Endothelial cell (in vitro differentiated cells): ENCODE measurements around the gene STK4. TPM values are rescaled to one million over a fixed set of nuclear protein-coding genes. Genes with fewer than 3 reads are reported as not detected.

Source experiments
- DNase-seq: peaks from one replicate; pipeline ENCODE4 v3.0.0; 2021; ENCODE audit warnings: low spot score
- H3K27ac Mint-ChIP-seq: one replicate; pipeline ENCODE4 v1.8.0; 2021; ENCODE audit warnings: mixed read lengths, inconsistent platforms; ENCODE audit not compliant: unreplicated experiment
- H3K27me3 Mint-ChIP-seq: one replicate; pipeline ENCODE4 v1.8.0; 2021; ENCODE audit warnings: mild to moderate bottlenecking, moderate library complexity, mixed read lengths, inconsistent platforms; ENCODE audit not compliant: unreplicated experiment
- H3K36me3 Mint-ChIP-seq: one replicate; pipeline ENCODE4 v1.8.0; 2021; ENCODE audit warnings: mild to moderate bottlenecking, low read depth, mixed read lengths, inconsistent platforms; ENCODE audit not compliant: unreplicated experiment
- H3K4me1 Mint-ChIP-seq: one replicate; pipeline ENCODE4 v1.8.0; 2021; ENCODE audit warnings: mild to moderate bottlenecking, mixed read lengths, inconsistent platforms; ENCODE audit not compliant: unreplicated experiment
- H3K4me3 Mint-ChIP-seq: one replicate; pipeline ENCODE4 v1.8.0; 2021; ENCODE audit warnings: mild to moderate bottlenecking, mixed read lengths, inconsistent platforms; ENCODE audit not compliant: unreplicated experiment
- H3K9me3 Mint-ChIP-seq: one replicate; pipeline ENCODE4 v1.8.0; 2021; ENCODE audit warnings: mixed read lengths, inconsistent platforms; ENCODE audit not compliant: unreplicated experiment
- CTCF ChIP-seq: fragments of 200-600 bp; sonication (generic); IDR thresholded peaks from one replicate; pipeline ENCODE4 v1.5.0; 2021; ENCODE audit warnings: antibody characterized with exemption; ENCODE audit not compliant: unreplicated experiment
- total RNA-seq: library from RNA; stranded (reverse); fragmentation: NEBNext Ultra II Directional; extraction: Animal tissue kit (Norgen Biotek cat#: 25700); gene quantifications from one replicate; pipeline ENCODE4 v1.2.1, GENCODE V29; 2021; ENCODE audit not compliant: unreplicated experiment

STK4 gene
- total RNA-seq, 1 donor from 2014 or later = 34.1 TPM

- no peak for TF ChIP-seq CTCF
- H3K36me3 Mint-ChIP-seq = peaks cover 10% of the 10 kb centered on the region
- no peaks in the 10 kb centered on the region for H3K27me3 Mint-ChIP-seq
- peaks cover 6% of the 10 kb centered on the region for H3K4me1 Mint-ChIP-seq
- no peak overlapping the region for H3K27ac Mint-ChIP-seq
- DNase-seq = no peak
- H3K4me3 Mint-ChIP-seq = no peak overlapping the region
- H3K9me3 Mint-ChIP-seq = no peaks in the 10 kb centered on the region
These were observed 10.4 kb downstream of the STK4 start for GRCh38 chr20:44976698-44977097.

GRCh38 chr20:44979090-44979621 is 12.8 kb downstream of the STK4 start:
- no peak for TF ChIP-seq CTCF
- H3K4me1 Mint-ChIP-seq = peaks cover 2% of the 10 kb centered on the region
- DNase-seq = no peak
- peaks cover 2% of the 10 kb centered on the region for H3K27me3 Mint-ChIP-seq
- H3K4me3 Mint-ChIP-seq = no peak overlapping the region
- H3K27ac Mint-ChIP-seq = no peak overlapping the region
- peaks cover 13% of the 10 kb centered on the region for H3K36me3 Mint-ChIP-seq
- H3K9me3 Mint-ChIP-seq = no peaks in the 10 kb centered on the region

- Mint-ChIP-seq H3K36me3 (peaks cover 6% of the 10 kb centered on the region), H3K4me1 (peaks cover 2% of the 10 kb centered on the region), H3K4me3 (no peak overlapping the region), H3K27ac (no peak overlapping the region), H3K27me3 (peaks cover 2% of the 10 kb centered on the region), H3K9me3 (no peaks in the 10 kb centered on the region)
- DNase-seq = no peak
- no peak for TF ChIP-seq CTCF
These were observed 15.6 kb downstream of the STK4 start for GRCh38 chr20:44981736-44982406.

DNA sequence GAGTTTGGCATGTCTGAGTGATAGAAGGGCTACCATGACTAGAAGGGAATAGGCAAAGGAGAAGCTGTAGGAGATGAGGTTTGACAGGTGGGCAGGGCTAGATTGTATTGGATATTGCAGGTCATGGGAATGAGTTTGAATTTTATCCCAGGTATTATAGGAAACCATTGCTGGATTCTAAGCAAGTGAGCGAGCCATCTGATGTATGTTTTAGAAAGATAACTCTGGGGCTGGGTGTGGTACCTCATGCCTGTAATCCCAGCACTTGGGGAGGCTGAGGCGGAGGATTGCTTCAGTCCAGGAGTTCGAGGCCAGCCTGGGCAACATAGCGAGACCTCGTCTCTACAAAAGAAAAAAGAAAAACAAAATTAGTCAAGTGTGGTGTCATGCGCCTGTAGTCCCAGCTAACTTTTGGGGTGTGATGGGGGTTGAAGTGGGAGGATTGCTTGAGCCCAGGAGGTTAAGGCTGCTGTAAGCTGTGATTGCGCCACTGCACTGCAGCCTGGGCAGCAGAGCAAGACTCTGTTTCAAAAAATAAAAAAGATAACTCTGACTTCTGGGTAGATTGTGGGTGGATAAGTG is 16.9 kb downstream of the STK4 start:
- no peak for DNase-seq
- Mint-ChIP-seq H3K4me1 (peaks cover 2% of the 10 kb centered on the region), H3K27me3 (peaks cover 2% of the 10 kb centered on the region), H3K9me3 (no peaks in the 10 kb centered on the region), H3K36me3 (peaks cover 6% of the 10 kb centered on the region), H3K27ac (no peak overlapping the region), H3K4me3 (no peak overlapping the region)
- TF ChIP-seq CTCF = no peak

GRCh38 chr20:44988631-44989171 is 22.4 kb downstream of the STK4 start:
- DNase-seq = no peak
- Mint-ChIP-seq H3K36me3 (peaks cover 5% of the 10 kb centered on the region), H3K27ac (no peak overlapping the region), H3K4me3 (no peak overlapping the region), H3K4me1 (peaks cover 4% of the 10 kb centered on the region), H3K27me3 (no peaks in the 10 kb centered on the region), H3K9me3 (no peaks in the 10 kb centered on the region)
- no peak for TF ChIP-seq CTCF
